Measurements from ENCODE around the gene UNC93B1.
"Not testable (repeated sequence)": the region's sequence is repeated elsewhere in the genome, so short reads cannot be mapped to it uniquely, and the experiment has no call there.

DNA sequence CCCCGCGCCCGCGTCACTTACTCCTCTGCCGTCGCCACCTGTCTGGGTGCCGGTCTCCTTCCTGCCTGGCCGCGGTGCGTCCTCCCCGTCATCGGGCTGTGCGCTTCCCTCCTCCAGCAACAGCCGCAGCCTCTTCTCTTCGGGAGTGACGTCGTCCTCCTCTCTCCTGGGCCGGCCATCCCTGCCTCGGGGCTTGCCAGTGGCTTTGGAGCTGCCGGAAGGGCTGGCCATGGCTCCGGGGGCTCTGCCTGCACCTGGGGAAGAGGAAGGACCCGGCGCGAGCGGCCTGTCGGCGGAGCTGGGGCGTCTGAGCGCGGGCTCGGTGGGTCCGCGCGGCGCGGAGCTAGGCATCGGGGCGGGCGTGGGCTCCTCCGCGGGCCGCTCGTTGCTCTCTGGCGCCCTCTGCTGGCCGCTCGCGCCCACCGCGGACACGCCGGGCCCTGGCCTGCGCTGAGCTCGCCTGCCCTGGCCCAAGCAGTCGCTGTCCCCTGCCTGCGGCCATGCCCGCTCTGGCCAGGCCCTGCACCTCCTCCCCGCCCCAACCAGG is 48.4 kb downstream of the UNC93B1 start:
- TF ChIP-seq EZH2 (IDR thresholded peaks at IDR 0.05; ENCODE audit: low read depth, low read length, severe bottlenecking); POLR2AphosphoS5 (IDR thresholded peaks at IDR 0.05; ENCODE audit: low read depth, low read length); MAFK (IDR thresholded peaks at IDR 0.05; ENCODE audit: low read depth, low read length); CHD2 (IDR thresholded peaks at IDR 0.05; ENCODE audit: low read length); POLR2A (IDR thresholded peaks at IDR 0.05; ENCODE audit: control extremely low read depth in 1 of 2, low read depth in 2 of 2, low read length in 2 of 2); SIN3A (conservative IDR thresholded peaks at IDR 0.05 in 1 of 2, IDR thresholded peaks at IDR 0.05 in 1 of 2; ENCODE audit: low read depth in 1 of 2, low read length in 2 of 2): not testable (repeated sequence)

All from H1 (cell line).